HEK293 (cell line): ENCODE data around the gene CD55.

Source experiments
- CTCF ChIA-PET: fragments of 350-600 bp; formaldehyde crosslinking; extraction: SDS; loops from one replicate; lab custom pipeline; 2021; ENCODE audit warnings: antibody characterized with exemption; lab: Yijun Ruan, JAX
- POLR2A ChIA-PET: fragments of 300-600 bp; formaldehyde crosslinking; extraction: SDS; loops from one replicate; lab custom pipeline; 2020; ENCODE audit warnings: antibody characterized with exemption, inconsistent platforms; lab: Yijun Ruan, JAX
- H3K27ac ChIP-seq: fragments of 200-500 bp; sonication (Bioruptor generic); 2 replicates; pipeline ENCODE4 v1.5.1; 2014; ENCODE audit warnings: low read depth, low read length, control low read depth, inconsistent platforms; ENCODE audit errors: extremely low read depth
- H3K36me3 ChIP-seq, 2 experiments: fragments of 200-500 bp in 1 of 2; sonication (Bioruptor generic) in 1 of 2; 1 replicate in 1 of 2; 2 replicates in 1 of 2; pipeline ENCODE4 v1.5.1; 2014 to 2017; ENCODE audit warnings: inconsistent platforms in 2 of 2, low read length in 2 of 2; ENCODE audit not compliant: control insufficient read depth in 2 of 2, insufficient read depth in 1 of 2
- H3K4me1 ChIP-seq: fragments of 200-500 bp; sonication (Bioruptor generic); 2 replicates; pipeline ENCODE4 v1.5.1; 2014; ENCODE audit warnings: mild to moderate bottlenecking, low read length, inconsistent platforms; ENCODE audit not compliant: control insufficient read depth, insufficient read depth
- H3K4me3 ChIP-seq: 2 replicates; pipeline ENCODE4 v1.5.1; 2011; ENCODE audit warnings: low read depth, mild to moderate bottlenecking, control low read depth, low read length, moderate library complexity
- H3K9me3 ChIP-seq: fragments of 200-500 bp; sonication (Bioruptor generic); 2 replicates; pipeline ENCODE4 v1.5.1; 2014; ENCODE audit warnings: low read depth, low read length, inconsistent platforms; ENCODE audit not compliant: control insufficient read depth, insufficient read depth
- BCL6B ChIP-seq: fragments of 450-650 bp; formaldehyde crosslinking; IDR thresholded peaks from 2 replicates; pipeline ENCODE4 v1.5.1; 2017; ENCODE audit warnings: missing biosample characterization, missing genetic modification characterization
- PRDM10 ChIP-seq: fragments of 450-650 bp; formaldehyde crosslinking; IDR thresholded peaks from 2 replicates; pipeline ENCODE4 v1.5.1; 2016; ENCODE audit warnings: missing biosample characterization, missing genetic modification characterization
- ZNF426 ChIP-seq: fragments of 450-650 bp; formaldehyde crosslinking; IDR thresholded peaks from 2 replicates; pipeline ENCODE4 v1.5.1; 2017; ENCODE audit warnings: missing biosample characterization, missing genetic modification characterization, mild to moderate bottlenecking, inconsistent platforms, moderate library complexity
- ZNF707 ChIP-seq: fragments of 450-650 bp; formaldehyde crosslinking; IDR thresholded peaks from 2 replicates; pipeline ENCODE4 v1.5.1; 2016; ENCODE audit warnings: missing biosample characterization, missing genetic modification characterization

CD55 gene

GRCh38 chr1:207405814-207406213 is 84.3 kb downstream of the CD55 start (continued):
- no peak for TF ChIP-seq PRDM10 (tag by site-specific recombination)
- TF ChIP-seq, all 188 proteins: peak for 0

GRCh38 chr1:207407655-207408260 is 86.3 kb downstream of the CD55 start:
- no peaks in the 10 kb centered on the region for H3K36me3 ChIP-seq
- H3K27ac ChIP-seq, result no peak overlapping the region
- no peaks in the 10 kb centered on the region for H3K9me3 ChIP-seq
- CTCF ChIA-PET, result interaction anchor here (0.7 to 4.4 kb wide), 5 partner anchors 10 to 333 kb away, joined by 3 to 27 read pairs (median 4); no protein-coding TSS in a partner anchor
- H3K4me3 ChIP-seq, result no peak overlapping the region
- H3K4me1 ChIP-seq, result no peaks in the 10 kb centered on the region
- POLR2A ChIA-PET, result no interaction called here
- 0 out of 2 replicates have a peak, but pooled peaks have one; percentile 14 for TF ChIP-seq ZNF707 (tag by site-specific recombination)
- 0 out of 2 replicates have a peak, but pooled peaks have one; percentile 15 for TF ChIP-seq BCL6B (tag by site-specific recombination)
- no peak for TF ChIP-seq ZNF426 (tag by site-specific recombination)
- TF ChIP-seq, all 188 proteins: peak for 2
